NT2/D1 (cell line): Measurements from ENCODE around the gene IMMP2L.

Source experiments
- SUZ12 ChIP-seq: IDR thresholded peaks from 2 replicates; pipeline ENCODE4 v1.6.1; 2011; ENCODE audit not compliant: insufficient read length, insufficient read depth; ENCODE audit errors: extremely low read depth
- YY1 ChIP-seq: IDR thresholded peaks from 2 replicates; pipeline ENCODE4 v1.6.1; 2011; ENCODE audit not compliant: insufficient read length, insufficient read depth

GRCh38 chr7:111437736-111438135 is 124.6 kb downstream of the IMMP2L start:
- no peak for TF ChIP-seq YY1
- no peak for TF ChIP-seq SUZ12
